CD4-positive, alpha-beta T cell treated with Interleukin-12 subunit alpha and Interleukin-12 subunit beta, for 1 hour (primary cell): ENCODE measurements around the gene TOR1AIP1.
"Not testable (repeated sequence)": the region's sequence is repeated elsewhere in the genome, so short reads cannot be mapped to it uniquely, and the experiment has no call there.

Source experiments
- DNase-seq: peaks from one replicate; pipeline ENCODE4 v3.0.0-alpha.2; 2020

Gene TOR1AIP1

GRCh38 chr1:179882253-179883039 is at the start of gene TOR1AIP1:
Gene TOR1AIP1 (plus strand): TSS chr1:179882285. CDS start chr1:179882503, 218 bp downstream.
- peak; percentile 99 for DNase-seq

- DNase-seq = not testable (repeated sequence)
Measured at GRCh38 chr1:179836686-179837445, 45.2 kb upstream of the TOR1AIP1 start.

GRCh38 chr1:179840107-179840506 is 42.0 kb upstream of the TOR1AIP1 start:
- DNase-seq = no peak

- no peak for DNase-seq
Measured at GRCh38 chr1:179848233-179848632, 33.9 kb upstream of the TOR1AIP1 start.

- no peak for DNase-seq
Measured at GRCh38 chr1:179853102-179853501, 29.0 kb upstream of the TOR1AIP1 start.

GRCh38 chr1:179855831-179856230 is 26.3 kb upstream of the TOR1AIP1 start:
- DNase-seq = not testable (repeated sequence)

GRCh38 chr1:179856296-179856695 is 25.8 kb upstream of the TOR1AIP1 start:
- DNase-seq = no peak

GRCh38 chr1:179857009-179857408 is 25.1 kb upstream of the TOR1AIP1 start:
- no peak for DNase-seq

GRCh38 chr1:179860652-179861051 is 21.4 kb upstream of the TOR1AIP1 start:
- no peak for DNase-seq

- DNase-seq = no peak
Measured at GRCh38 chr1:179865377-179865776, 16.7 kb upstream of the TOR1AIP1 start.

- no peak for DNase-seq
Measured at GRCh38 chr1:179866616-179867015, 15.5 kb upstream of the TOR1AIP1 start.

- peak; percentile 64 for DNase-seq
Measured at GRCh38 chr1:179867493-179868330, 14.4 kb upstream of the TOR1AIP1 start.

- no peak for DNase-seq
Measured at GRCh38 chr1:179870870-179871269, 11.2 kb upstream of the TOR1AIP1 start.

GRCh38 chr1:179871940-179872339 is 10.1 kb upstream of the TOR1AIP1 start:
- DNase-seq = no peak

GRCh38 chr1:179872558-179872957 is 9.5 kb upstream of the TOR1AIP1 start:
- DNase-seq = no peak

- no peak for DNase-seq
Measured at GRCh38 chr1:179873438-179873851, 8.6 kb upstream of the TOR1AIP1 start.

GRCh38 chr1:179875596-179876299 is 6.3 kb upstream of the TOR1AIP1 start:
- DNase-seq = no peak

GRCh38 chr1:179876300-179876715 is 5.8 kb upstream of the TOR1AIP1 start:
- no peak for DNase-seq

- peak; percentile 86 for DNase-seq
Measured at GRCh38 chr1:179877586-179878265, 4.4 kb upstream of the TOR1AIP1 start, which contains the start of gene TOR1AIP2. Gene TOR1AIP2 (minus strand): TSS chr1:179877803. CDS start chr1:179852665, 25,138 bp downstream.

- DNase-seq = no peak
Measured at GRCh38 chr1:179879797-179880196, 2.3 kb upstream of the TOR1AIP1 start.

GRCh38 chr1:179881642-179882252 is 338 bp upstream of the TOR1AIP1 start:
- no peak for DNase-seq
